SK-N-SH (cell line): ENCODE data around the gene TBL1X. TPM values are rescaled to one million over a fixed set of nuclear protein-coding genes. Genes with fewer than 3 reads are reported as not detected.

ENCODE experiments used
- CTCF ChIA-PET: fragments of 300-600, 350-600 bp; formaldehyde crosslinking; extraction: SDS; loops from one replicate; lab custom pipeline; 2021; lab: Yijun Ruan, JAX
- POLR2A ChIA-PET: fragments of 350-600 bp; sonication (Branson Sonifier 250); formaldehyde crosslinking; extraction: SDS; loops from one replicate; lab custom pipeline; 2020; ENCODE audit warnings: antibody characterized with exemption, inconsistent platforms; lab: Yijun Ruan, JAX
- DNase-seq: peaks from one replicate; pipeline ENCODE4 v3.0.0; 2012
- H2AFZ ChIP-seq: fragments of 200-600 bp; sonication (generic); 2 replicates; pipeline ENCODE4 v1.8.1; 2016; ENCODE audit warnings: antibody characterized with exemption, mild to moderate bottlenecking, low read depth
- H3F3A ChIP-seq: fragments of 200-600 bp; sonication (generic); replicated peaks from 2 replicates; pipeline ENCODE3; 2016; ENCODE audit warnings: antibody characterized with exemption, mild to moderate bottlenecking; ENCODE audit not compliant: insufficient read depth
- H3K27ac ChIP-seq, 2 experiments: fragments of 200-500 bp in 1 of 2; fragments of 200-600 bp in 1 of 2; sonication (Bioruptor generic) in 1 of 2; sonication (generic), shearing (Covaris generic) in 1 of 2; 2 replicates each; pipeline versions ENCODE4 v1.5.1 to v1.6.1; 2014 to 2016; ENCODE audit warnings: low read depth in 2 of 2, inconsistent platforms in 1 of 2, low read length in 1 of 2, mild to moderate bottlenecking in 1 of 2, mixed read lengths in 1 of 2
- H3K27me3 ChIP-seq: fragments of 200-600 bp; sonication (generic), shearing (Covaris generic); 2 replicates; pipeline ENCODE4 v1.6.1; 2016; ENCODE audit warnings: mixed run types; ENCODE audit not compliant: insufficient read depth
- H3K36me3 ChIP-seq, 2 experiments: fragments of 200-500 bp in 1 of 2; fragments of 200-600 bp in 1 of 2; sonication (Bioruptor generic) in 1 of 2; sonication (generic) in 1 of 2; replicated peaks in 1 of 2; 2 replicates each; pipeline versions ENCODE3 to v1.5.1; 2014 to 2016; ENCODE audit warnings: low read length in 1 of 2, mild to moderate bottlenecking in 1 of 2; ENCODE audit not compliant: insufficient read depth in 2 of 2, control insufficient read depth in 1 of 2
- H3K4me1 ChIP-seq, 2 experiments: fragments of 200-500 bp in 1 of 2; fragments of 200-600 bp in 1 of 2; sonication (Bioruptor generic) in 1 of 2; sonication (generic), shearing (Covaris generic) in 1 of 2; 2 replicates each; pipeline versions ENCODE4 v1.5.1 to v1.6.1; 2014 to 2016; ENCODE audit warnings: low read depth in 1 of 2, low read length in 1 of 2, mixed run types in 1 of 2; ENCODE audit not compliant: insufficient read depth in 2 of 2, control insufficient read depth in 1 of 2
- H3K4me2 ChIP-seq: fragments of 200-600 bp; sonication (generic), shearing (Covaris generic); 2 replicates; pipeline ENCODE4 v1.6.1; 2017; ENCODE audit warnings: mixed run types
- H3K4me3 ChIP-seq, 2 experiments: fragments of 200-500 bp in 1 of 2; fragments of 200-600 bp in 1 of 2; sonication (Bioruptor generic) in 1 of 2; sonication (generic), shearing (Covaris generic) in 1 of 2; 2 replicates each; pipeline versions ENCODE4 v1.5.1 to v1.8.1; 2014 to 2016; ENCODE audit warnings: low read depth in 2 of 2, inconsistent platforms in 1 of 2, low read length in 1 of 2, mild to moderate bottlenecking in 1 of 2, mixed read lengths in 1 of 2, moderate library complexity in 1 of 2
- H3K79me2 ChIP-seq: fragments of 200-600 bp; sonication (generic); 2 replicates; pipeline ENCODE4 v1.8.1; 2017; ENCODE audit warnings: mild to moderate bottlenecking; ENCODE audit not compliant: insufficient read depth
- H3K9ac ChIP-seq: fragments of 200-600 bp; sonication (generic); 2 replicates; pipeline ENCODE4 v1.6.1; 2017; ENCODE audit warnings: mixed run types
- H3K9me2 ChIP-seq: fragments of 200-600 bp; sonication (generic); 2 replicates; pipeline ENCODE4 v1.6.1; 2017; ENCODE audit warnings: mixed run types
- H3K9me3 ChIP-seq: fragments of 200-600 bp; sonication (generic); 2 replicates; pipeline ENCODE4 v1.6.1; 2017; ENCODE audit warnings: mixed run types, mild to moderate bottlenecking, moderate library complexity
- H4K20me1 ChIP-seq: fragments of 200-600 bp; sonication (generic); 2 replicates; pipeline ENCODE4 v1.6.1; 2017; ENCODE audit warnings: mild to moderate bottlenecking, mixed run types; ENCODE audit not compliant: insufficient read depth
- CHD2 ChIP-seq: fragments of 150-350 bp; IDR thresholded peaks from 2 replicates; pipeline ENCODE4 v1.6.1; 2018; ENCODE audit warnings: low read length; ENCODE audit not compliant: partially characterized antibody
- CTCF ChIP-seq: fragments of 200-600 bp; sonication (generic); IDR thresholded peaks from 2 replicates; pipeline ENCODE4 v1.6.1; 2017; ENCODE audit warnings: antibody characterized with exemption, mild to moderate bottlenecking, moderate library complexity
- FOXM1 ChIP-seq: IDR thresholded peaks from 2 replicates; pipeline ENCODE4 v1.4.0; 2012; ENCODE audit warnings: low read depth, mild to moderate bottlenecking
- IRF3 ChIP-seq: fragments of 150-350 bp; IDR thresholded peaks from 2 replicates; pipeline ENCODE4 v1.6.1; 2016; ENCODE audit warnings: mild to moderate bottlenecking, low read depth, low read length
- MEF2A ChIP-seq: IDR thresholded peaks from 2 replicates; pipeline ENCODE4 v1.4.0; 2012; ENCODE audit warnings: low read depth, borderline replicate concordance
- MXI1 ChIP-seq: IDR thresholded peaks from 2 replicates; pipeline ENCODE4 v1.6.1; 2012; ENCODE audit warnings: mild to moderate bottlenecking, low read depth, low read length, improper control_type of control experiment
- NFIC ChIP-seq: IDR thresholded peaks from 2 replicates; pipeline ENCODE4 v1.4.0; 2012; ENCODE audit warnings: borderline replicate concordance
- NRF1 ChIP-seq: IDR thresholded peaks from 2 replicates; pipeline ENCODE4 v1.6.1; 2012; ENCODE audit warnings: low read depth, mild to moderate bottlenecking, low read length
- POLR2AphosphoS5 ChIP-seq: IDR thresholded peaks from 2 replicates; pipeline ENCODE4 v1.6.1; 2012; ENCODE audit warnings: low read depth, low read length
- RAD21 ChIP-seq: IDR thresholded peaks from 2 replicates; pipeline ENCODE4 v1.6.1; 2012; ENCODE audit warnings: mild to moderate bottlenecking, low read length
- RCOR1 ChIP-seq: fragments of 150-350 bp; IDR thresholded peaks from 2 replicates; pipeline ENCODE4 v1.6.1; 2017; ENCODE audit warnings: antibody characterized with exemption, low read length
- REST ChIP-seq: IDR thresholded peaks from 2 replicates; pipeline ENCODE4 v1.6.1; 2012; ENCODE audit warnings: mild to moderate bottlenecking, low read depth, low read length, moderate library complexity
- RFX5 ChIP-seq: IDR thresholded peaks from 2 replicates; pipeline ENCODE4 v1.6.1; 2012; ENCODE audit warnings: mild to moderate bottlenecking, improper control_type of control experiment, low read length
- TCF12 ChIP-seq: IDR thresholded peaks from 2 replicates; pipeline ENCODE4 v1.4.0; 2012
- TEAD4 ChIP-seq: IDR thresholded peaks from 2 replicates; pipeline ENCODE4 v1.4.0; 2012; ENCODE audit warnings: mild to moderate bottlenecking, borderline replicate concordance; ENCODE audit not compliant: insufficient read depth
- YY1 ChIP-seq: IDR thresholded peaks from 2 replicates; pipeline ENCODE4 v1.4.0; 2012; ENCODE audit warnings: low read depth, mild to moderate bottlenecking
- WGBS: methylation state at CpG from one replicate; pipeline ENCODE4 v1.1.6; 2017; ENCODE audit warnings: low lambda C conversion rate; 5-methylcytosine and 5-hydroxymethylcytosine counted together
- polyA plus RNA-seq, 3 experiments: library from polyadenylated mRNA; depleted of rRNA; stranded (reverse); fragments of >200 nt; gene quantifications; 2 replicates each; pipeline ENCODE4 v1.2.3, GENCODE V29; 2012

Gene TBL1X
- polyA plus RNA-seq, 1 of the 3 experiments (the other 2 are of a cell fraction): 10.6 TPM

GRCh38 chrX:9458516-9459078 is 6.3 kb upstream of the TBL1X start:
- no peak overlapping the region for H3K27ac ChIP-seq
- no peaks in the 10 kb centered on the region for H3K27me3 ChIP-seq
- no peak overlapping the region for H2AFZ ChIP-seq
- no peak for DNase-seq
- H3K79me2 ChIP-seq: no peaks in the 10 kb centered on the region
- no peaks in the 10 kb centered on the region for H3K36me3 ChIP-seq
- no peak overlapping the region for H3K9ac ChIP-seq
- no peak overlapping the region for H3K4me3 ChIP-seq
- H3K9me3 ChIP-seq: no peaks in the 10 kb centered on the region
- H3K4me1 ChIP-seq: peaks cover 0 to 3% of the 10 kb centered on the region in 2 experiments; a peak in 3 of 4 replicates
- ChIA-PET POLR2A (no interaction called here), CTCF (no interaction called here)
- no peaks in the 10 kb centered on the region for H3K9me2 ChIP-seq
- H3F3A ChIP-seq: peaks cover 6% of the 10 kb centered on the region
- no peak overlapping the region for H3K4me2 ChIP-seq
- WGBS: 46% methylated on average over 2 of the region's 2 CpGs
- no peaks in the 10 kb centered on the region for H4K20me1 ChIP-seq
- no peak for TF ChIP-seq MXI1
- no peak for TF ChIP-seq NFIC
- no peak for TF ChIP-seq TCF12
- no peak for TF ChIP-seq MEF2A
- TF ChIP-seq FOXM1: no peak
- TF ChIP-seq TEAD4: no peak
- TF ChIP-seq CTCF: no peak
- no peak for TF ChIP-seq RFX5
- TF ChIP-seq POLR2AphosphoS5: no peak
- no peak for TF ChIP-seq RCOR1
- TF ChIP-seq NRF1: no peak
- no peak for TF ChIP-seq REST
- no peak for TF ChIP-seq RAD21
- TF ChIP-seq YY1: no peak
- no peak for TF ChIP-seq CHD2
- TF ChIP-seq IRF3: no peak
